AG09319 (cell line): Measurements from ENCODE around the gene PLCB1.

Source experiments
- DNase-seq: peaks from one replicate; pipeline ENCODE4 v3.0.0-alpha.2; 2010; ENCODE audit warnings: low read depth; ENCODE audit errors: extremely low read depth
- TF ChIP-seq, protein P1 (sequence below): IDR thresholded peaks from 2 replicates; pipeline ENCODE4 v1.5.1; 2011; ENCODE audit warnings: low read depth, mild to moderate bottlenecking, inconsistent platforms, low read length, moderate library complexity

PLCB1 gene

GRCh38 chr20:8248051-8248450 lies 116.0 kb downstream of the PLCB1 start:
- TF ChIP-seq, protein P1, sequence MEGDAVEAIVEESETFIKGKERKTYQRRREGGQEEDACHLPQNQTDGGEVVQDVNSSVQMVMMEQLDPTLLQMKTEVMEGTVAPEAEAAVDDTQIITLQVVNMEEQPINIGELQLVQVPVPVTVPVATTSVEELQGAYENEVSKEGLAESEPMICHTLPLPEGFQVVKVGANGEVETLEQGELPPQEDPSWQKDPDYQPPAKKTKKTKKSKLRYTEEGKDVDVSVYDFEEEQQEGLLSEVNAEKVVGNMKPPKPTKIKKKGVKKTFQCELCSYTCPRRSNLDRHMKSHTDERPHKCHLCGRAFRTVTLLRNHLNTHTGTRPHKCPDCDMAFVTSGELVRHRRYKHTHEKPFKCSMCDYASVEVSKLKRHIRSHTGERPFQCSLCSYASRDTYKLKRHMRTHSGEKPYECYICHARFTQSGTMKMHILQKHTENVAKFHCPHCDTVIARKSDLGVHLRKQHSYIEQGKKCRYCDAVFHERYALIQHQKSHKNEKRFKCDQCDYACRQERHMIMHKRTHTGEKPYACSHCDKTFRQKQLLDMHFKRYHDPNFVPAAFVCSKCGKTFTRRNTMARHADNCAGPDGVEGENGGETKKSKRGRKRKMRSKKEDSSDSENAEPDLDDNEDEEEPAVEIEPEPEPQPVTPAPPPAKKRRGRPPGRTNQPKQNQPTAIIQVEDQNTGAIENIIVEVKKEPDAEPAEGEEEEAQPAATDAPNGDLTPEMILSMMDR: no peak
- DNase-seq: no peak

GRCh38 chr20:8249634-8250033 lies 117.6 kb downstream of the PLCB1 start:
- DNase-seq: no peak
- TF ChIP-seq, protein P1: no peak

DNA sequence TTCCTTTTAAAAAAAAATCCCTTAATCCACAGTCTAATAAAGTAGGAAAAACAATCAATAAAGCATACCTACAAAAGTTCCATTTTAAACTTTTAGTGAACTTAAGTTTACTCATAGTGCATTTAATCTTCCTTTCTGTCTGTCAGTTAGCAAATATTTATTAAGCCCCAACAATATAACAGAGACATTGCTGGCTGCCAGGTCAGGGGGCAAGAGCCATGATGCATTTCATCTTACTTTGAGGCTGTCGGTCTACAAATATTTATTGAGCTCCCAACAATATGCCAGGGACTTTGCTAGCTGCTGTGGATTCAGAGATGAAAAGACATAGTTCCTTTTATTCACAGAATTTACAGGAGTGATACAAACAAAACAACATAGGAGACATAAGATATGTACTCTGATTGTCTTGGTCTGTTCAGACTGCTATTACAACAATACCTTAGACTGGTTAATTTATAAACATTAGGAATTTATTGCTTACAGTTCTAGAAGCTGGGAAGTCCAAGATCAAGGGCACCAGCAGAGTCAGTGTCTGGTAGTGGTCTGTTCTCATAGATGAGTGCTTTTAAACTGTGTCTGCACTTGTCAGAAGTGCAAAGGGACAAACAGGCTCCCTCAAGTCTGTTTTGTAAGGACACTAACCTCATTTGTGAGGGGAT lies 118.6 kb downstream of the PLCB1 start:
- TF ChIP-seq, protein P1: no peak
- DNase-seq: no peak

DNA sequence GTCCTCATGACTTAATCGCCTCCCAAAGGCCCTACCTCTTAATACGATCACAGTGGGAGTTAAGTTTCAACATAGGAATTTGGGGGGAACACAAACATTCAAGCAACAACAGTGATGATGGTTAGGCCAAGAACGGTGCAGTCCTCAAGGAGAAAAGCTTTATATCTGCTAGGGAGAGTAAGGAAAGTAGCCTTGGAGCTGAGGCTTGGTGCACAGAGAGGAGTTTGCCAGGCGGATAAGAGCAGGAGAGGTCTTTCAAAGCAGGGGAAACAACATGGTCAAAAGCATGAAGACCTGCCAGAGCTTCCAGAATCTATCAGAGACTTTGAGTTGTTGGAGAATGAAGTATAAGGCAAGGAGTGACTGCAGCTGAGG lies 119.1 kb downstream of the PLCB1 start:
- no peak for DNase-seq
- TF ChIP-seq, protein P1: no peak

DNA sequence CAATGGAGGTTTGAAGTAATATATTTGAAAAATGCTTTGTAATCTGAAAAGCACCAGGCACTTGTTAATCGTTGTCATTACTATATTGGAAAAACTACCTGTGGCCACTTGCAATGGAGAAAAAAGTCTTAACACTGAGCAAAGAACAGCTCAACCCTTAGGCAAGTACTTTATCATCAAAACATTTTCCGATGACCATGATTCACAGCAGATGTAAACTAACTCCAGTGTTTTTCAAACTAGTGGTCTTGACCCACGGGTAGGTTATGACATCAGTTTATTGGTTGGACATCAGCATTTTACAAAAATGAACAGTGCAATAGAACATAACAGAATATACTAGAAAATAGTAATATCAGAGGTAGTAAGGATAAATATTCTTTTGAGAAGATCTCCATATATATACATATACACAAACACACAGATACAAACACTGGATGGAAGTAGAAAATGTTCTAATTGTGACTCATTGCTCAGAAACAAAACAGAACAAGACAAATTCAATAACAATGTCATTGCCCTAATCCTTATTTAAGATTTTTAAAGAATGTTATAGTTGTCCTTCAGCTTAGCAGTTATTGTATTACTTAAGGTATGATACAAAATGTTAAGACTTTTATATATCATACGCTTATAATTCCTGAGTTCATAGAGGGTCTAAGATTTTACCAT lies 123.0 kb downstream of the PLCB1 start:
- TF ChIP-seq, protein P1: no peak
- DNase-seq: no peak

DNA sequence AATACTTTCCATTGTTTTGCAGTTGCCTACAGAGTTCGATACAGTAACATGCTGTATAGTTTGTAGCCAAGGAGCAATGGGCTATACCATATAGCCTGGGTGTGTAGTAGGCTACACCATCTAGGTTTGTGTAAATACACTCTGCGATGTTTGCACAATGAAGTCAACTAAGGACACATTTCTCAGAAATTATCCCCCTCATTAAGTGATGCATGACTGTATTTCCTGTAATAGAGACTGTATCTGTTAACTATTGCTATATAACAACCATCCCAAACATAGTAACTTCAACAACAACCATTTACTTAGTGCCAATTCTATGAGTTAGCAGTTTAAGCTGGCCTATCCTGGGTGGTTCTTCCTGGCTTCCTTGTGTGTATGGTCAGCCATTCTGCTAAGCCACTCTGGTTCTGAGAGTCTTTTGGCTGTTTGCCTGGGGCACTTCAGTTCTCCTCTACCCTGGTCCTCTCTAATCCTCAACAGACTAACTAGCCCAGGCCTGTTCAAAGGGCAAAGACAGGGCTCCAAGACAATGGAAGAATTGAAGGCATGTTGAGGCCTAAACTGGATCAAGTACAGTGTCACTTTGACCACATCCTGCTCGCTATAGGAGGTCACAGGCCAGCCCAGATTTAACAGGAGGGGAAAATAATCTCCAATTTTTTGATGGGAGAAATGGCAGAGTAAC lies 124.0 kb downstream of the PLCB1 start:
- no peak for DNase-seq
- TF ChIP-seq, protein P1: no peak

DNA sequence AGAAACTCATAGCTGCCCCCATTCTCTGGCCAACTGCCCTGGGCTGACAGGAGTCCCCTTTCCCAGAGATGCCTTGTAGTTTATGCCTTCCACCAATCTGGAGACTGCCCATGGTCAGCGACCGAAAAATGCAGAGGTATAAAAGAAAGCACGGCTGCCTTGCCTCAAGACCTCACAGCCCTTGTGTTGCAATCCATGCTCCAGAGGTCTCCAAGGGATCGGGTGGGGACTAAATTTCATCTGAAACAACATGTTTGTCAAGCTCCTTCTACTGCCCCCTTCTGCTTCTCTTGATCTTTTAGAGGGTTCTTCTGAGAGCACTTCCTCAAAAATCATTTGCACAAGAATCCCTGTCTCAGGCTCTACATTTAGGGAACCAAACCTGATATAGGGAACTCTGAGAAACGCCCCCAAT lies 128.8 kb downstream of the PLCB1 start:
- no peak for DNase-seq
- TF ChIP-seq, protein P1: no peak
